GM18499 (cell line): ENCODE results near the gene PRXL2A.
"Not testable (repeated sequence)": the region's sequence is repeated elsewhere in the genome, so short reads cannot be mapped to it uniquely, and the experiment has no call there.

Experiments used
- ATAC-seq: cut with Tn5 transposase; IDR thresholded peaks from one replicate; pipeline ENCODE4 v1.9.1; 2021; ENCODE audit warnings: moderate number of reproducible peaks; ENCODE audit not compliant: insufficient read depth, unreplicated experiment

PRXL2A gene

GRCh38 chr10:80472234-80473095 is 64.1 kb downstream of the PRXL2A start:
- peak; percentile 95 for ATAC-seq

DNA sequence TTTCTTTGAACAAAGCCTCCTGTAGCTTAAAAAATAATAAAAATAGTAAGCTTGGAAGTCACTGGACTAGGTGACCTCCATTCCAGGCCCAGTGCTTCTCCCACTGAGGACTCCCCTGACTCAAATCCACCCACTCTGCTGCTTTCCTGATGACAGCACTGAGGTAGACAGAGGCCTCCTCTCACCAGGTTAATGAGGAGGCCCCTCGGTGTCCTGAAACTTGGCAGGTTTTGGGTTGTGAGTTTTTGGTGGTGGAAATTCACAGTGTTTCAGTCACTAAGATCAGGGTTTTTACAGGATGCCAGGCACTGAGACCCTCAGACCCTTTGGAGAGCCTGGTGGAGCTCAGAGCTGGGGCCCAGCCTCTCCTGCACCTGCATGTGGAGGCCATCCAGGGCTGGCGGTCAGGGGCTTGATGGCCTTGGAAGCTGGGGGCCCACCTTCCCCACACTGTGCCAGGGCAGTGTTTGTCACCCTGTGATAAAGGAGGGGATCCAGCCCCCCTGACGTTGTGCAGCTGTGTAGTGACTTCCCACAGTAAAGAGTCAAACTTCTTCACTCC is 64.8 kb downstream of the PRXL2A start:
- no peak for ATAC-seq

DNA sequence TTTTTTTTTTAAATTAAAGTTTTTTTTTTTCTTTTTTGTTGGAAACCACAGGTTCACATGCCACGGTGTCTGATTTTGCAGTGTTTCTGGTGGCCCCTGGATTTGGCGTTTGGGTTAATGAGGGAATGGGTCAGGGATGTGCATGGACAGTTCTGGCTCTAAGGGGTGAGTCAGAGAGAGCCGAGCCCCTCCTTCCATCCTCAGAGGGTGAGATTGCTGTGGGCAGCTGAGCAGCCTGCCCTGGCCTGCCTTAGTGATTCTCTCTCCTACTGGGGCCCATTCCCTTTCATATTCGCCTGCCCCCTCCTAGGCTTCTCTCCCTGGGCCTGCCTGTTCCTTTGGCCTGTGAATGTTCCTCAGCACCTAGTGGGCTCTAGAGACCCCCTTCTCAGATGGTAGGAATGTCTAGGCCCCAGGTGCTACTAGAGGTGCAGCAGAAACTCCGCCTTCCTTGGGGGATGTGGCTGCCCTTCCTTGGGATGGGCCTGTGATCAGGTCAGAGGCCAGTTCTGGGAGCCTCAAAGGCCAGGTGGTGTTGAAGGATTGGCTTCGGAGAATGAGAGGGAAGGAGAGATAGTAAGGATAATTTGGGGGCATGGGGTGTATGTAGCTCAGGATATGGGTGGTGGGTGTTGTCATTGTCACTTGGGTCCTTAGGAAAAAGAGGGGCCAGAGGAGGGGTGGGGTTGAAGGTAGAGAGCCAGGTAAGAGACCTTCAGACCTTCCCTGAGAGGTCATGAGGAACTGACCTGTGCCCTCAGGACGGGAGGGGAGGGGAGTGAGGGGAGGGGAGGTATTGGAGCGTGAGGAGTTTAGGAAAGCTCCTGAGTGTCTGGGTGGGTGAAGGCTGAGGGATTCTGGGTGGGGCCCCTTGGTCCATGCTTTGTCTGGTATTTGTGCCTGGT is 65.6 kb downstream of the PRXL2A start:
- ATAC-seq, result no peak

- no peak for ATAC-seq
Measured at GRCh38 chr10:80474597-80474910, 66.2 kb downstream of the PRXL2A start.

GRCh38 chr10:80474941-80475340 is 66.6 kb downstream of the PRXL2A start:
- ATAC-seq, result no peak

DNA sequence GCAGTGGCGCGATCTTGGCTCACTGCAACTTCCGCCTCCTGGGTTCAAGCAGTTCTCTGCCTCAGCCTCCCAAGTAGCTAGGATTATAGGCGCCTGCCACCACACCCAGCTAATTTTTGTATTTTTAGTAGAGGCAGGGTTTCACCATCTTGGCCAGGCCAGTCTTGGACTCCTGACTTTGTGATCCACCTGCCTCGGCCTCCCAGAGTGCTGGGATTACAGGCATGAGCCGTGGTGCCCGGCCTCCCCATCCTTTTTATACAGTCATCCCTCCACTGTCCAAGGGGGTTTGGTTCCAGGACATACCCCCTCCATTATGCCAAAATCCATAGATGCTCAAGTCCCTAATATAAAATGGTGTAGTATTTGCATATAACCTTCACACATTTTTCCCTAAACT is 67.3 kb downstream of the PRXL2A start:
- ATAC-seq, result not testable (repeated sequence)

DNA sequence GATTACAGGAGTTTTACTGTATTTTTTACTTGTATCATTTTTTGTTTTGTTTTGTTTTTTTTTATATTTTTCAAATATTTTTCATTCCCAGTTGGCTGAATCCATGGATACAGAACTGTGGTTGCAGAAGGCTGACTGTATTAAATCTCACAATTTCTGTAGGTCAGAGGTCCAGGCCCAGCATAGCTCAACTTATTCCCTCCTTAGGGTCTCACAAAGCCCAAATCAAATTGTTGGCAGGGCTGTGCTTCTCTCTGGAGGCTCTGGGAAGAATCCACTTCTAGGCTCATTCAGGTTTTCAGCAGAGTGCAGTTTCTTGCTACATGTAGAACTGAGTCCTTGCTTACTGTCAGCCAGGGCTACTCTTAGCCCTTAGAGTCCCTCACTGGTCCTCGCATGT is 68.3 kb downstream of the PRXL2A start:
- ATAC-seq, result no peak

DNA sequence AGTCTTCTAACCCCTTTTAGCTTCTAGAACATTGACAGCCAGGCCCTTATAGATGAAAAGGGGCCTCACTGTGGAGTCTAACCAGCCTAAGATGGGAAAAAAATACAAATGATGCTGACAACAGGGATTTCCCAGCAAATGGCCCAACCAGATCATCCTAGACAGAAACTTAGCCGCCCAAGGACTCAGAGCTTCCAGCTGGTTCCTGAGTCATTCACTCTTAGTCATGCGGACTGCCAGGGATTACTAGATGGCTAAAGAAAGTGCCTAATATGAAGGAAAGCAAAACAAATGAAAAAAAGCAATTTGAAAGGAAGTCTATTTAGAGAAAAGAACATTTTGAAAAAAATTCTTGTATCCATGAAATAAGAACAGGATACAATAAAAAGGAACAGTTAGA is 69.5 kb downstream of the PRXL2A start:
- ATAC-seq, result no peak

GRCh38 chr10:80480373-80480772 is 72.0 kb downstream of the PRXL2A start:
- ATAC-seq, result not testable (repeated sequence)

DNA sequence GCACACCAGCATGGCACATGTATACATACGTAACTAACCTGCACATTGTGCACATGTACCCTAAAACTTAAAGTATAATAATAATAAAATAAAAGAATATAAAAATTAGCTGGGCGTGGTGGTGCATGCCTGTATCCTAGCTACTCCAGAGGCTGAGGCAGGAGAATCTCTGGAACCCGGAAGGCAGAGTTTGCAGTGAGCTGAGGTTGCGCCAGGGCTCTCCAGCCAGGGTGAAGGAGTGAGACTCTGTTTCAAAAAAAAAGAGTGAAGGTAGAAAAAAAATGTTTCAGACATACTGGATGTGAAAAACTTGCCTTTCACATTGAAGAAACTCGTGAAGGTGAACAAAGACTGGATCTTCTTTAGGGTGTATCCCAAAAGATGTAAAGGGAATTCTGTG is 72.5 kb downstream of the PRXL2A start:
- ATAC-seq, result no peak

GRCh38 chr10:80484243-80484642 is 75.9 kb downstream of the PRXL2A start:
- ATAC-seq, result no peak

GRCh38 chr10:80484676-80485075 is 76.3 kb downstream of the PRXL2A start:
- no peak for ATAC-seq

- ATAC-seq, result no peak
Measured at GRCh38 chr10:80485076-80485945, 77.0 kb downstream of the PRXL2A start.

DNA sequence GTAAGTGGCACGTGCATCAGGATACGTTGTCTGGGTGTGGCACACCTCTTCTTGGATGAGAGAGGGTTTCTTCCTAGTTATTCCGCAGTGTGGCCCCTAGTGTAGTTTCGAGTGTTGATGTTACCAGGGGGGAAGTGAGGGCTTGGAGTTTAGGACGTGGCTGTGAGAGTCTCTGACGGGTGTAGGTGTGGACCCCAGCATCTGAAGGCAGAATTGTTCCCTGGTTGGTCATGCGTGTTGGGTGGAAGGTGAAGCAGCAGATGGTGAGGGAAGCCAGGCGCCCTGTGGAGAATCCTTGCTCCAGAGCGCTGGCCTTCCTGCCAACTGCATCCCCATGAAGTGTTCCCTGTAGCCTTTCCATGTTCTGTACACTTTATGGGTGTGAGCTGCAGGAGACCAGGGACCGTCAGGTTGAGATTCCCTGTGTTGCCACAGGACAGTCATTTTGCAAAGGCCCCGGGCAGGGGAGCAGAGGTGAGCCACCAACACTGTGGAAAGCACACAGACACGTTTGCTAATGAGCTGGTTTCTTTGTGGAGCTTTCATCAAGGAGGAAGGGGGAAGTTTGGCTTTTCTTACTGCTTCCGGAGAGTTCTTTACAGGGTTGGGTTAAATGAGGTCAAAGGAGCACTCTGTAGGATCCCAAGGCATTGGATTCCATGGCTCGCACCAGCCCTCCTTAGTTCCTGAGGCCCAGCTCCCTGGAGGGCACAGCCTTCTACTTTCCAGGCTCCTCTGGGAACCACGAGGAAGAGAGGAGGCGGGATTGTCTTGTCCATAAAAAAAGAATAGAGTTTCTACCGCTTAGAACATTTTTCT is 77.8 kb downstream of the PRXL2A start:
- ATAC-seq, result no peak
